Measurements from ENCODE around the gene FRMD4A. TPM values are rescaled to one million over a fixed set of nuclear protein-coding genes. Genes with fewer than 3 reads are reported as not detected.

The FRMD4A gene
- total RNA-seq, 4 donors from 2014 or later, result 4.0 to 12.7 (median 5.6) TPM

- Histone ChIP-seq H3K27ac (no peak overlapping the region), H3K9me3 (no peaks in the 10 kb centered on the region), H3K27me3 (peaks cover 8% of the 10 kb centered on the region), H3K36me3 (no peaks in the 10 kb centered on the region), H3K4me3 (no peak overlapping the region), H3K4me1 (no peaks in the 10 kb centered on the region)
- intact Hi-C loops (cut with DNase I; ENCODE audit: low total_unique reads) (no loop called here), in situ Hi-C loops (cut with MboI; ENCODE audit: low pct_ligation_motif_present in 1 of 4, low pct_unique_long_range_greater_than_20kb in 1 of 4, low sequenced_read_pairs in 3 of 4) (no loop called here)
- WGBS, 2 donors (ENCODE audit: low coverage in 1 of 2), result 63 to 75% methylated on average over 2 to 5 of the region's 5 CpGs
- TF ChIP-seq POLR2AphosphoS5 (IDR thresholded peaks at IDR 0.05), result no peak
- TF ChIP-seq POLR2A (IDR thresholded peaks at IDR 0.05), result no peak
- TF ChIP-seq CTCF (IDR thresholded peaks at IDR 0.05), result no peak
- TF ChIP-seq EP300 (IDR thresholded peaks at IDR 0.05; ENCODE audit: low read depth), result no peak
- no peak for DNase-seq
Observed at GRCh38 chr10:14304046-14304445, 26.7 kb downstream of the FRMD4A start.

- DNase-seq, result no peak
- no peaks in the 10 kb centered on the region for H3K4me1 ChIP-seq
- H3K9me3 ChIP-seq, result no peaks in the 10 kb centered on the region
- intact Hi-C loops (cut with DNase I; ENCODE audit: low total_unique reads), result no loop called here
- H3K36me3 ChIP-seq, result no peaks in the 10 kb centered on the region
- H3K27ac ChIP-seq, result no peak overlapping the region
- 50% methylated on average over 2 of the region's 2 CpGs for whole genome bisulfite sequencing, 2 donors (ENCODE audit: low coverage in 1 of 2)
- peaks cover 8% of the 10 kb centered on the region for H3K27me3 ChIP-seq
- no peak overlapping the region for H3K4me3 ChIP-seq
- TF ChIP-seq POLR2AphosphoS5 (IDR thresholded peaks at IDR 0.05) (no peak), EP300 (IDR thresholded peaks at IDR 0.05; ENCODE audit: low read depth) (no peak), CTCF (IDR thresholded peaks at IDR 0.05) (peak in 2 of 5 experiments; percentile 7 to 18), POLR2A (IDR thresholded peaks at IDR 0.05) (no peak)
- in situ Hi-C loops (cut with MboI; ENCODE audit: low pct_ligation_motif_present in 1 of 4, low pct_unique_long_range_greater_than_20kb in 1 of 4, low sequenced_read_pairs in 3 of 4), result no loop called here
Observed at GRCh38 chr10:14302035-14302434, 28.7 kb downstream of the FRMD4A start.

- H3K4me3 ChIP-seq, result no peak overlapping the region
- intact Hi-C loops (cut with DNase I; ENCODE audit: low total_unique reads), result no loop called here
Observed at GRCh38 chr10:14299556-14299955, 31.2 kb downstream of the FRMD4A start.

GRCh38 chr10:14296065-14296709, 34.5 kb downstream of the FRMD4A start:
- 69 to 72% methylated on average over 9 of the region's 9 CpGs for WGBS, 2 donors (ENCODE audit: low coverage in 1 of 2)
- TF ChIP-seq POLR2A (IDR thresholded peaks at IDR 0.05) (no peak), POLR2AphosphoS5 (IDR thresholded peaks at IDR 0.05) (no peak), EP300 (IDR thresholded peaks at IDR 0.05; ENCODE audit: low read depth) (no peak), CTCF (IDR thresholded peaks at IDR 0.05) (no peak)
- no peaks in the 10 kb centered on the region for H3K36me3 ChIP-seq
- peaks cover 8% of the 10 kb centered on the region for H3K27me3 ChIP-seq
- intact Hi-C loops (cut with DNase I; ENCODE audit: low total_unique reads), result no loop called here
- no peak overlapping the region for H3K27ac ChIP-seq
- in situ Hi-C loops (cut with MboI; ENCODE audit: low pct_ligation_motif_present in 1 of 4, low pct_unique_long_range_greater_than_20kb in 1 of 4, low sequenced_read_pairs in 3 of 4), result no loop called here
- no peaks in the 10 kb centered on the region for H3K4me1 ChIP-seq
- no peak for DNase-seq
- H3K4me3 ChIP-seq, result no peak overlapping the region
- H3K9me3 ChIP-seq, result peaks cover 0 to 5% of the 10 kb centered on the region in 2 donors

More at GRCh38 chr10:14299556-14299955, 31.2 kb downstream of the FRMD4A start:
- Histone ChIP-seq H3K4me1 (no peaks in the 10 kb centered on the region), H3K27ac (no peak overlapping the region), H3K27me3 (peaks cover 8% of the 10 kb centered on the region), H3K36me3 (no peaks in the 10 kb centered on the region), H3K9me3 (no peaks in the 10 kb centered on the region)
- DNase-seq, result no peak
- TF ChIP-seq POLR2A (IDR thresholded peaks at IDR 0.05) (no peak), EP300 (IDR thresholded peaks at IDR 0.05; ENCODE audit: low read depth) (no peak), POLR2AphosphoS5 (IDR thresholded peaks at IDR 0.05) (no peak), CTCF (IDR thresholded peaks at IDR 0.05) (no peak)
- in situ Hi-C loops (cut with MboI; ENCODE audit: low pct_ligation_motif_present in 1 of 4, low pct_unique_long_range_greater_than_20kb in 1 of 4, low sequenced_read_pairs in 3 of 4), result no loop called here
- 57 to 80% methylated on average over 2 to 3 of the region's 3 CpGs for WGBS, 2 donors (ENCODE audit: low coverage in 1 of 2)
